GM12872 (cell line): ENCODE measurements around the gene CHKA.

Experiments
- CTCF ChIP-seq: IDR thresholded peaks from 3 replicates; pipeline ENCODE4 v1.5.1; 2011; ENCODE audit warnings: low read depth, mild to moderate bottlenecking, low read length, moderate library complexity; ENCODE audit not compliant: insufficient read depth

Gene CHKA

GRCh38 chr11:68044145-68044813, 76.9 kb downstream of the CHKA start:
- no peak for TF ChIP-seq CTCF

GRCh38 chr11:68043349-68044144, 77.6 kb downstream of the CHKA start:
- TF ChIP-seq CTCF: no peak

GRCh38 chr11:68043029-68043348, 78.2 kb downstream of the CHKA start:
- TF ChIP-seq CTCF: no peak

GRCh38 chr11:68042219-68043028, 78.8 kb downstream of the CHKA start:
- TF ChIP-seq CTCF: no peak

- TF ChIP-seq CTCF: no peak
Measured at GRCh38 chr11:68041617-68042218, 79.5 kb downstream of the CHKA start.

GRCh38 chr11:68040957-68041591, 80.1 kb downstream of the CHKA start:
- no peak for TF ChIP-seq CTCF
